OCI-LY7 (cell line): ENCODE data around the gene SLMAP.

Experiments used
- EZH2phosphoT487 ChIP-seq: fragments of 200-600 bp; sonication (generic); IDR thresholded peaks from 2 replicates; pipeline ENCODE4 v1.6.1; 2018; ENCODE audit warnings: low read depth, borderline replicate concordance, mild to moderate bottlenecking, mixed run types, antibody characterized with exemption, low read length, moderate library complexity, mixed read lengths
- TF ChIP-seq, protein P1 (sequence below): fragments of 200-600 bp; sonication (generic); conservative IDR thresholded peaks from 2 replicates; pipeline ENCODE4 v1.5.1; 2014; ENCODE audit warnings: mild to moderate bottlenecking, antibody characterized with exemption, low read length, moderate library complexity, mixed read lengths

DNA sequence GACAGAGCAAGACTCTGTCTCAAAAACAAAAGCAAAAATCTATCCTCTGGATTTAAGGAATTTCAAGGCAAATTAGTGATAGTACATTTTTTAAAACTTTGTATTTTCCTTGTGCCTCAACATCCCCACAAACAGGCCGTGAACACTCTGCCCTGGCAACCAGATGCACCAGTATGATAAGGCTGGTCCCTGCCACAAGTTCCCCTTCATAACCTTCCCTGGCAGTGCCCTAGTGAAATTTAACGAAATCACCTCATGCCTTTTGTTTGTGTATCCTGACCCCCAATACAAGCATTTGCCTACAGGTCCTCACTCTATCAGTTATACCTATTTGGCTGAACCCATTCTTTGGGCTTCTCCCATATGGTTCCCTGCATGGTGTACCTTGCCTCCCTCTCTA is 144.7 kb downstream of the SLMAP start:
- TF ChIP-seq, protein P1, sequence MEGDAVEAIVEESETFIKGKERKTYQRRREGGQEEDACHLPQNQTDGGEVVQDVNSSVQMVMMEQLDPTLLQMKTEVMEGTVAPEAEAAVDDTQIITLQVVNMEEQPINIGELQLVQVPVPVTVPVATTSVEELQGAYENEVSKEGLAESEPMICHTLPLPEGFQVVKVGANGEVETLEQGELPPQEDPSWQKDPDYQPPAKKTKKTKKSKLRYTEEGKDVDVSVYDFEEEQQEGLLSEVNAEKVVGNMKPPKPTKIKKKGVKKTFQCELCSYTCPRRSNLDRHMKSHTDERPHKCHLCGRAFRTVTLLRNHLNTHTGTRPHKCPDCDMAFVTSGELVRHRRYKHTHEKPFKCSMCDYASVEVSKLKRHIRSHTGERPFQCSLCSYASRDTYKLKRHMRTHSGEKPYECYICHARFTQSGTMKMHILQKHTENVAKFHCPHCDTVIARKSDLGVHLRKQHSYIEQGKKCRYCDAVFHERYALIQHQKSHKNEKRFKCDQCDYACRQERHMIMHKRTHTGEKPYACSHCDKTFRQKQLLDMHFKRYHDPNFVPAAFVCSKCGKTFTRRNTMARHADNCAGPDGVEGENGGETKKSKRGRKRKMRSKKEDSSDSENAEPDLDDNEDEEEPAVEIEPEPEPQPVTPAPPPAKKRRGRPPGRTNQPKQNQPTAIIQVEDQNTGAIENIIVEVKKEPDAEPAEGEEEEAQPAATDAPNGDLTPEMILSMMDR, result no peak
- TF ChIP-seq EZH2phosphoT487, result no peak
